GM10266 (cell line): Measurements from ENCODE around the gene CR1.
"Not testable (repeated sequence)": the region's sequence is repeated elsewhere in the genome, so short reads cannot be mapped to it uniquely, and the experiment has no call there.

Source experiments
- DNase-seq: peaks from one replicate; pipeline ENCODE4 v3.0.0; 2012; ENCODE audit errors: extremely low spot score
- TF ChIP-seq, protein P1 (sequence below): IDR thresholded peaks from 2 replicates; pipeline ENCODE4 v1.5.1; 2012; ENCODE audit warnings: mild to moderate bottlenecking, low read depth; ENCODE audit not compliant: control insufficient read depth, insufficient read depth; ENCODE audit errors: missing control alignments

CR1 gene

DNA sequence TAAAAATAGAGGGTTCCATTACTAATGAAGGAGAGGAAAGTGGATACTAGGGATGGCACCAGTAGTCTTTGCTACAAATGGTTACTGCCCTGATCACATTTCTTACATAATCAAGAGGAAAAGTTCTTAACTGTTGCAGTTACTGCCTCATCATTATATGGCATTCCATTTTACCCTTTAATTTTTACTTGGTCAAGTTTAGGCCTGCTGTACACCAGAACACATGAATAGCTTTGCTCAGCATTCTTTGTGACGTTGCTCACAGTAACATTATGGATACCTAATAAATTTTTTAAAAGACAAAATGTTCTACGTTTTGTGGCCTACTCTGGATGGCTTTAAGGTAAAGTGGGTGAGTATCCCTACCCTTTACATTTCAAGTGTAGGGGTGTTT lies 110.4 kb downstream of the CR1 start:
- no peak for DNase-seq
- TF ChIP-seq, protein P1, sequence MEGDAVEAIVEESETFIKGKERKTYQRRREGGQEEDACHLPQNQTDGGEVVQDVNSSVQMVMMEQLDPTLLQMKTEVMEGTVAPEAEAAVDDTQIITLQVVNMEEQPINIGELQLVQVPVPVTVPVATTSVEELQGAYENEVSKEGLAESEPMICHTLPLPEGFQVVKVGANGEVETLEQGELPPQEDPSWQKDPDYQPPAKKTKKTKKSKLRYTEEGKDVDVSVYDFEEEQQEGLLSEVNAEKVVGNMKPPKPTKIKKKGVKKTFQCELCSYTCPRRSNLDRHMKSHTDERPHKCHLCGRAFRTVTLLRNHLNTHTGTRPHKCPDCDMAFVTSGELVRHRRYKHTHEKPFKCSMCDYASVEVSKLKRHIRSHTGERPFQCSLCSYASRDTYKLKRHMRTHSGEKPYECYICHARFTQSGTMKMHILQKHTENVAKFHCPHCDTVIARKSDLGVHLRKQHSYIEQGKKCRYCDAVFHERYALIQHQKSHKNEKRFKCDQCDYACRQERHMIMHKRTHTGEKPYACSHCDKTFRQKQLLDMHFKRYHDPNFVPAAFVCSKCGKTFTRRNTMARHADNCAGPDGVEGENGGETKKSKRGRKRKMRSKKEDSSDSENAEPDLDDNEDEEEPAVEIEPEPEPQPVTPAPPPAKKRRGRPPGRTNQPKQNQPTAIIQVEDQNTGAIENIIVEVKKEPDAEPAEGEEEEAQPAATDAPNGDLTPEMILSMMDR = no peak

DNA sequence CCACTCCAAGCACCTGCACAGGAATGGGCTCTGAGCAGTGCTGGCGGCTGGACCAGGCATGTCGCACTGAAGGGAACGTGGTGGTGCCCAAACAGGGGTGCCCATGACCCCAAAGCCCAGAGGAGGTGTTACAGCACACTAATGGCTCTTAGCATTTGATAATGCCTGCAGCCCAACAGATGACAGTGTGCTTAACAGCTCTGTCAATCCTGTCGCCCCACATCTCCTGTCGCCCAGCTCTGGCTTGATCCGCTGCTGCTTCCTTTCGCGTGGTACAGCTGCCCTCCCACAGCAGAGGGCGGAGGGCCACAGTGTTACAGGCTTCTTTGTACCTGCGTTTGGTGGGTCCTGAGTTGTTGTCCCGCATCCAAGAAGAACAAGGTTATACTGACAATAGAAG lies 116.8 kb downstream of the CR1 start:
- no peak for DNase-seq
- TF ChIP-seq, protein P1 = no peak

DNA sequence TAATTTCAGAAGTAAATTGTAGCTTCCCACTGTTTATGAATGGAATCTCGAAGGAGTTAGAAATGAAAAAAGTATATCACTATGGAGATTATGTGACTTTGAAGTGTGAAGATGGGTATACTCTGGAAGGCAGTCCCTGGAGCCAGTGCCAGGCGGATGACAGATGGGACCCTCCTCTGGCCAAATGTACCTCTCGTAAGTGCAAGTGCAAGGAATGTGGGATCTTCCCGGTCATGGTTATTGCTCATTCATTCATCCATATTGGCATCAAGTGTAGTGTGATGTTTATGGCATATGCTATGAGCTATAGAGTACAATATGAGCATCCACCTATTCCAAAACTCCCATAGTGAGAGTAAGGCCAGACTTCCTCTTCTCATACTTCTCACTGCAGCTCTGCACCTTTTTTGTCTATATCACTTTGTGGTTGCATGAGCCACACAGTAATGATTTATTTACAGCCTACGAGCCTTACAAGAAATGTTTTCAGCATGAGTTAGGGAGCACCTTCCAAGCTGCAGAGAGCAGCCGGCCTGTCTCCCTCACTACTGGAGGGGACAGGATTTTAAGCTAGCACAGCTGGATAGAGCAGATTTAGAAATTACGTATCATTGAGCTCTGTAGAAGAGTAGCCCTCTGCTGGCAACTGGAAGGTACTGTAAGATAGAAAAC lies 124.0 kb downstream of the CR1 start:
- TF ChIP-seq, protein P1 = peak; percentile 61

DNA sequence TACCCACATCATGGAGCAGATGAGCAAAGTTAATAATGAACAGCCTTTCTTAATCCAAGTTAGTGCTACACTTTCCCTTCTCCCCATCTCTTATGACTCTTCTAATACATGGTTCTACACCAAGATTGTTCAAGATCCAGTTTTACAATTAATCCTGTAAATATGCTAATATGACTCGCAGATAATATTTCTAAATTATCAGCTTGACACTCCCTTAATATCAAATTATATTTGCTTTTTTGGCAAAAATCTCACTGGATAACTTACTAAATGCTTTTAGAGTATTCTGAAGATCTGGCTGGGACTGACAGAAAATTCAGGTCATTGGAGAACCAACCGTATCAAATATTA lies 124.6 kb downstream of the CR1 start:
- no peak for DNase-seq
- TF ChIP-seq, protein P1 = no peak

More for the DNA sequence above, 124.0 kb downstream of the CR1 start:
- peak; percentile 43 for DNase-seq

DNA sequence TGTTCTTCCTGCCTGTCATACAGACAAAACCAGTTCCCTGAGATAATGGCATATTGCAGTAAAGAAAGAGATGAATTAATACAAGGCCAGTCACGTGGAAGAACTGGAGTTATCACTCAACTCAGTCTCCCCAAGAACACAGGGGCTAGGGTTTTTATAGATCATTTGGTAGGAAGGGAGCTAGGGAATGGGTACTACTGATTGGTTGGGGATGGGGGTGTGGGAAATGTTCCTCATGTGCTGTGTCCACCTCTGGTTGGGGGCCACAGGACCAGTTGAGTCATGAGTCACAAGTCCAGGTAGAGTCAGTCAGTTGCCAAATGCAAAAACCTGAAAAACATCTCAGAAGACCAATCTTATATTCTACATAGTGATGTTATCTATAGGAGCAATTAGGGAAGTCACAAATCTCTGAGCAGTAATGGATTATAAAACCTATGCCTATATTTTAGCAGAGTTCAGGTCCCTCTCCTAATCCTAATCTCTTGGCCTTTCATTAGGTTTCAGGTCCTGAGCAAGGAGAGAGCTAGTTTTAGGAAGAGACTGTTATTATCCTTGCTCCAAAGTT lies 129.6 kb downstream of the CR1 start:
- not testable (repeated sequence) for DNase-seq

DNA sequence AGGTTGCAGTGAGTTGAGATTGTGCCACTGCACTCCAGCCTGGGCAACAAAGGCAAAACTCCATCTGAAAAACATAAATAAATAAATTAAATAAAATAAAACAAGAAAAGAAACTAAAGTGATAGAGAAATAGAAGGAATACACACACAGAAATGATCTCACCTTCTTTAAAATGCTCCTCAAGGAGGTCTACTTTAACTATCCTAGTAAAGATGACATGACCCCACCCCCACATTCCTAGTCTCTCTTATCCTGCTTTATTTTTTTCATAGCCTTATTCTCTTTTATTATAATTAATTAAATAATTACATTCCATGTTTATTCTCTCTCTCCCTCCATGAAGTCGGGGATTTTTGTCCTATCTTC lies 131.0 kb downstream of the CR1 start:
- TF ChIP-seq, protein P1 = no peak
- no peak for DNase-seq

DNA sequence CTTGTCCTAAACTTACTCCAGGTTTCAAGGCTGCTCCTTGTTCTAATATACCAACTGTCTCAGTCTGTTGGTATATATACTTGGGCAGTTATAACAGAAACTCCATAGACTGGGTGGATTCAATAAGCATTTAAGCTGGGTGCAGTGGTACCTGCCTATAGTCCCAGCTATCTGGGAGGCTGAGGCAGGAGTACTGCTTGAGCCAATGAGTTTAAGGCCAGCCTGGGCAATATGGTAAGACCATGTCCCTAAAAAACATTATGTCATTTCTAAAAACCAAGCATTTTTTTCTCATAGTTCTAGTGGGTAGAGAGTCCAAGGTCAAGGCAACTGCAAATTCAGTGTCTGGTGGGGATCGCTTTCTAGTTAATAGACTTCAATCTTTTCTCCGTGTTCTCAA lies 131.5 kb downstream of the CR1 start:
- TF ChIP-seq, protein P1 = no peak
- no peak for DNase-seq

DNA sequence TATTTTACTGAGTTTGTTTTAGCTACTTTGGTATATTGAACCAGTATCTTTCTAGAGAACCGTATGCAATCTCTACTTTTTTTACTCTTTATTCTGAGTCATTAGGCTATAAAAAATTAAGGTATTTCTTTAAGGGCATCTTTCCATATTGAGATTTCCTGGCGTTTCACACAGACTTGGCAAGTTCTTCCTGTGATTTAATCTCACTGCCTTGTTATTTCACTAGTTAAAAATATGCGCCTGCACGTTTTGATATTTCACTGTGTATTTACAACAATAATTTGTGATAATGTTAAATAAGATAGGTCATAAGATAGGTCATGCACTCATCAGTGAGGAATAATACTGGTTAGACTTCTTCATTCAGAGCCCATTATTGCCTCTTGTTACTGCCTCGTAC lies 132.8 kb downstream of the CR1 start:
- no peak for DNase-seq
- TF ChIP-seq, protein P1 = no peak
